Measurements from ENCODE around the gene ACYP2.

ACYP2 gene

DNA sequence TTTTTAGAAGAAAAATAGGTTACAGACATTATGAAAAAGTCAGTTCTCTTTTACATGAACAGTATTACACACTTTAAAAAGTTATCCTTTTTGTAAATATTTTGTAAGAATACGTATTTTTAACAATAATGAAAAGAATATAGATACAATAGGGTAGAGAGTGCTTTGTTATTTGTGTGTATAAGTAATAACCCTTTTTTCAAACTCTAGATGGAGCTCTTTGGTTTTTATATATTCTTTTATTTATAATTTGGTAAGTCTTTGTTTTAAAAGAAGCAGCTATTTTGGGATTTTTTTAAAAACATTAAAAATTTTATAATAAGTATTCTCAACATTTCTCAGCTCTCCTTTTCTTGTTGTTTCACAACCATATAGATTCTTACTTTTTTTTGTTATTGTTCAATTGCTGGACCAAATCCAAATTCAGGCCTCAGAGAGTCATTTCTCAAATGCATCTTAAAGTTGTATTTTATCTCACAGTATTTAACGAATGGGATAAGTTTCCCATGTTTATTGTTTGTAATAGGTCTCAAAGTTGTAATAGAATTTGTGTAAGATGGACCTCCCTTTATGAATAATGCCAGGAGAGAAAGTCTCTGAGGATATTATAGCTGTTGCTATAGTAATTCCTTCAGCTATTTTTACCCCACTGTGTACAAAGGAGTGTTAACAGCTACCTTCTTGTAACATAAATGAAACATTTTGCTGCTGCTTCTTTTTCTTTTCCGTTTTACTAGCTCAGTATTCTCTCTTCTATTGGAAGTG is 46.4 kb downstream of the ACYP2 start:
- no peak for DNase-seq

DNA sequence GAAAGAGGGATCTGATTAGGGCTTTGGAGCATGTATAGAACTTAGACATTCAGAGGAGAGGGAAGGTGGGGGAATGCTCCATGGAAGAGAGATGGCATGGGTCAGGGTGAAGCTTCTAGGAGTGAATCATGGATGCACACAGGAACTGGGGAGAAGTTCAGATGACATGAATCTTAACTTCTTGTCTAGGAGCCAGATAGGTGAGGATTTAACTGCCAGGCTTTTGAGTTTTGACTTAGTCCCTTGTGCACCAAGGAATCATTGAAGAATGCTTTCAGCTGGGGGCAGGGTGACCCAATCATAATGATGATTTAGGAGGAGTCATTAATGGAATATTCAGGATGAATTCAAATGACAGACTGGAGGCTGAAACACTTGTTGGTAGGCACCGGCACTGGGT is 48.7 kb downstream of the ACYP2 start:
- no peak for DNase-seq

DNA sequence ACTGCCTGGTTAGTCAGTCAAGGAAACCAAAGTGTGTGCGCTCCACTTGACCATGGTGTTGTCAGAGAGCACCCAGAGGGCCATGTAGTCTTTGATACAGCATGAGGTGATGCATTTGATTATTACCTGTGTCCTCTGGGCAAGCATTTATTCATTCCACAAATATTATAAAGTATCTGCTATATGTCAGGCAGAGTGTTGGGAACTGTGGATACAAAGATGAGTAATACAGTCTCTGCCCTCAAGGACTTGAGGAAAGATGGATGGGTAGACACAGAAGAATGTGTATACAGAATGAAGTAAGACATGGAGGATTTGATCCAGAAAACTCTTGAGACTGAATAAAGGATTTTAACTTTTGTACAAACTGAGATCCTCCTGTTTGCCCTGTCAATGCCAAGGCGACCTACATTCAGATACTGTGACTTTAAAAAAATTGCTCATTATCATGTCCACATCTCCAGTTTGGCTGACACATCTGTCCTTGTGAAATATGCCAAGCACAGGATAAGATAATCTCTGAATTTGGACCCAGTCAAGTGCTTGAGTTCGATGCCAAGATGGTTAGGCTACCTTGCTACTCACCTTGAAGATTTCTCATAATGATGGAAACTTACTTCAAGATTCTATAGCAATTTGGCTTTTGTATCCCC is 50.8 kb downstream of the ACYP2 start:
- DNase-seq: no peak

DNA sequence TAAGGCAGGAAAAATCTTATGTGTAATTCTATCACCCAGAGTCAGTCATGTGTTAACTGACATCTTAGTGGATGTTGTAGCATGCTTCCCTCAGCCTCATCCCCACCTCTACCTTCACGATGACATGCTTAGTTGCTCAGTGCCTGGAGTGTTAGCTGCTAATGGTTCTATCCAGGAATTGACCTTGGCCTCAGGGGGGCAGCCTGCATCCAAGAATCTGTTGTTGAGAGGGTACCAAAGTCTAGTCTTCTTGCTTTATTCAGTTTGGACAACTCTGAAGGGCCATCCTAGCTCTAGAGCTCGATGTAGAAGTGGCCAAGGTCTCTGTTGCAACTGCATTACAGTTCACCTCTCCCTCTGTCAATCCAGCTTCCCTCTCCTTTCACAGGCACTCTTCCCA is 61.2 kb downstream of the ACYP2 start:
- no peak for DNase-seq

DNA sequence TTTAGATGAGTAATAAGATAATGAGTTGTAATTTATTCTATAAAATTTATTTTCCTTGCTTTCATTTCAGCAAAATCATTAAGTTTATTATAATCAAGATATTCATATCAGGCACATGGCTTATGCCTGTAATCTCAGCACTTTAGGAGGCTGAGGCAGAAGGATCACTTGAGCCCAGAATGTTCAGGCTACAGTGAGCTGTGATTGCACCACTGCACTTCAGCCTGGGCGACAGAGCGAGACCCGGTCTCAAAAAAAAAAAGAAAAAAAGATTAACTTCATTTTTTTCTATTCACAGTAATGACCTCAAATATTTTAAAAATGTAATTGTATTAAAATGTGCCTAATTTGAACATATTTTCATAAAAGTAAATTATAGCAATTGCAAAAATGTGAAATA is 67.9 kb downstream of the ACYP2 start:
- DNase-seq: no peak

DNA sequence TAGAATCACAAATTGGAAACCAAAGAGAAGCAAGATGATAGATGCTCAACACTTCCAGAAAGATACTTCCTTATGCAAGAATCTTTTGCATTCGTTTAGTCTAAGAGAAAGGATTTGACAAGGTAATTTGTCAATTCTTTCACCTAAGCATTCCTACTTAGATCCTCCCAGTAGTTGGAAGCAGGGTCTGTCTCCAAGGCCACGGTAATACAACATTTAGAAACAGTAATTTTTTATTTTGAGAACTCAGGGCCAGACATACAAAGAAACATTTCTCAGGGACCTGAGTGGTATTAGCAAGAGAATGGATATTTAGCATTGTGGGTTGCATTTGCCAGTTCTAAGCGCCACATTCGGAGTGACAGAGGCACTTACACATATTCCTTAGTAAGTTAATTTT is 68.6 kb downstream of the ACYP2 start:
- no peak for DNase-seq

DNA sequence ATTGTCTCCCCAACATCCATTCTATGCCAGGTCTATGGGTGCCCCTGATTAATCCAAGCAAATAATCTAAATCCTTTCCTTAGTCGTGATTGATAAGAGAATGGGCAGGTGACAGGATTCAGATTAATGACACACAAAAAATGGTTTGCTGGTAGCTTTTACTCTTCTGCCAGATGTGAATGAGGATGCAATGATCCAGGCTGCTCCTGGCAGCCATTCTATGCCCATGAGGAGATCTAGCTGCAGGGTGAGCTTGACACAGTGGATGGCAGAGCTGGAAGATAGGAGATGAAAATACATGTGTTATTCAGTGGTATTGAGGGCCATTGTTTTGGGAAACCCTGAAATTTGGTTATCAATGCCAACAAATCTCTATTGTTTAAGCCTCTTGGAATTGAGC is 69.7 kb downstream of the ACYP2 start:
- no peak for DNase-seq

DNA sequence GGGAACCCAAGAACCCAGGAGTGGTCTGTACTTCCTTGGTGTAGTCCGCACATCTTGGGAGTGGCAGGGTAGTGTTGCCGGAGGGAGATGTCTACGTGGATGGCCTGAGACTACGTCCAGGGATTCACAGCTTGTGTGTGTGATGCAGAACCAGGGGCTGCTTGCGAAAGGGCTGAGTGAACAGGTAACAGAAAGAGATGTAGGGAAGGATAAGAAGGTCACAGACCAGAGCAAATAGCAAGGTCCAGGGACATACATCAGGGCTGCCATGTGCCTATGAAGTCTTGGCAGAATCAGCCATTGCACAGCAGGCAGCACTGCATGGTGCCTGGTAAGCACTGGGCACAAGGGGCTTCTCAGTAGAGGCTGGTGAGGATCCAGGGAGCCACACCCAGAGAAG is 71.9 kb downstream of the ACYP2 start:
- DNase-seq: no peak

DNA sequence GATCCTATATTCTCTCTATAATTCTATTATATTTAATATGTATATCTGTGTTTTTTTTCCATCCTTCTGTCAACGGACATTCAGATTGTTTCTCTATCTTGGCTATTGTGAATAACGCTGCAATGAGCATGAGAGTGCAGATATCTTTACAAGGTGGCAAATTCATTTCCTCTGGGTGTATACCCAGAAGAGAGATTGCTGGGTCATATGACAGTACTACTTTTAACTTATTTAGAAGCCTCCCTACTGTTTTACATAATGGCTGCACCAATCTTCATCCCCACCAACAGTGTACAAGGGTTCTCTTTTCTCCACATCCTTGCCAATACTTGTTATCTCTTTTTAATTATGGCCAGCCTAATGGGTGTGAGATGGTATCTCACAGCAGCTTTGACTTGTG is 74.1 kb downstream of the ACYP2 start:
- DNase-seq: no peak

DNA sequence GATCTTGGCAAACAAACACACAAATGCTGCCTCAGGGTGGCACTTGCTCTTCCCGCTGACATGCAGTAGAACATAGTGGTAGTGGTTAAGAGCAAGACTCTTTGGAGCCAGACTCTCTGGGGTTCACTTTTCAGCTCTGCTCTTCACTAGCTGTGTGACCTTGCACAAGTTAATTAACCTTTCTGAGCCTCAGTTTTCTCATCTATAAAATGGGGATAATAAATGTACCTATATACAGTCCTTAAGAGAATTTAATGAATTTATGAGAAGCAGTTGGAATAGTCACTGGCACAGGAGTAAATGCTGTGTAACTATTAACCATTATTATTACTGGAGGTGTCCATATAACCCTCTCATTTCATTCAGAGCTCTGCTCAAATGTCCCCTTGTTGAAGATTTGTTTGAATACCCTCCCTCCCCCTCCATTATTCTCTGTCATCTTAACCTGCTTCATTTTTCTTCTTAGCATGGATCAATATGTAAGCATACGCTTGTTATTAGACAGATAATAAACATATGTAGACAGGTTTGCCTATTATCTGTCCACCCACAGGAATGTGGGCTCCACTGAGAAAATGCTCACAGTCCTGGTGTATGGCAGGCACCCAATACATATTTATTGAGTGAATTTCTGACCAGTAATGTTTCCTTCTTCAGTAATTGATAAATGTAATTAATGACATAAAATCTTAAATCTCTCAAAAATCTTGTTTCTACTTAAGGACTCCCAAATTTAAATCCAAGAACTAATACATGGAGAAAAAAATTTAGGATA is 76.1 kb downstream of the ACYP2 start:
- DNase-seq: no peak

DNA sequence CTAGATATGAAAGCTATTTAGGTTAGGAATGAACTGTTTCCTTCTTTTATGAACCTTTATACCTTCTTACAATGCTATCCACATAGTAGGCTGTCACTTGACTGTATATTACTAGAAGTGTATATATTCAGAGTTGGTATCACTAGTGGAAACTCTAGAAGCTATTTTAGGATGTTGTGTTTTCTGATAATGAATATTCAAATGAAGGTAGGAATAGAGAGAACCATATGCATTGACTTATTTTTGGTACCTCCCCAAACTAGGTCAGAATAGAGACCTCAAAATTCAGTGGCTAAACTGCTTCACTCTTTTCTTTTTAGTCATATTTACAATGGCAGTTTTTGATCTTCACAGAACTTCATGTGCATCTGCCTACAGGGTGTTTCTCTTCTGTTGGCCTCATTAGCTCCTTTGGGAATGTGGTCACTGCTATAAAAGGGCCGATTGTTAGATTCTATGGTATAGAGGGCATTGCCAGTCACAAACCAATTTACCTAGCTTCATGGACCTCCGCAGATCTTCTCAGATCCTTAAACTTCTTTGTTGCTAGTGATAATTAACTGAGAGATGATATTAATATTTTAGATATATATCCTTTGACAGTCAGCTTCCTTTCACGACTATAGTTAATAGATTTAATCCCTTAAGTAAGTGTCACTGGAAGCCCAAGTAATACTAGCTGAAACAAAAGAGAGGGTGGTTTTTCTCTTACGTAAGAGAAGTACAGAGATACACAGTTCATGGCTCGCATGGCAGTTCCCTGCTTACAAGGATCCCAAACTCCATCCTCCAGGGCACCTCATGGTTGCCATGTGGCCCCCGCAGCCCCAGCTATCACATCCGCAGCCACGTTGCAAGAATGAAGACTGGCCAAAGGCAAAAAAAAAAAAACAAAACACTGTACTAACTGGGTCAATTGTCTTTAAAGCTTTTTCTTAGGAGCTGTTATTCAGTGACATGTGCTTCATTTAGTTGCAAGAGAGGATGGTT is 79.6 kb downstream of the ACYP2 start:
- DNase-seq: no peak

DNA sequence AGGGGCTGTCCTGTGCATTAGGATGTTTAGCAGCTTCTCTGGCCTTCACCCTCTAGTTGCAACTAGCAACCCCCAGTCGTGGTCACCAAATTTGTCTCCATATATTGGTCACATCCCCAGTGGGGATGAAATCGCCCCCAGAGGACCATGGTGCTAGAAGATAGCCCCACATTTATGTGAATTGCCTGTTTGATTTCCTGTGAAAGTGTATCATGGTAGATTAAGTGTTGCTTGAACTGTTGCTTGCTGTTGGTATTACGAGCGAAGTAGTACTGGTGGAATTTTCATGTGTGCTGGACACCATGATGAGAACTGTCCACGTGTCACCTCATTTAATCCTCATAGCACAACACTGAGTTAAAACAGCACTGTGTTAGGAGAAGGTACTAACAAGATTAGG is 81.2 kb downstream of the ACYP2 start:
- DNase-seq: no peak

DNA sequence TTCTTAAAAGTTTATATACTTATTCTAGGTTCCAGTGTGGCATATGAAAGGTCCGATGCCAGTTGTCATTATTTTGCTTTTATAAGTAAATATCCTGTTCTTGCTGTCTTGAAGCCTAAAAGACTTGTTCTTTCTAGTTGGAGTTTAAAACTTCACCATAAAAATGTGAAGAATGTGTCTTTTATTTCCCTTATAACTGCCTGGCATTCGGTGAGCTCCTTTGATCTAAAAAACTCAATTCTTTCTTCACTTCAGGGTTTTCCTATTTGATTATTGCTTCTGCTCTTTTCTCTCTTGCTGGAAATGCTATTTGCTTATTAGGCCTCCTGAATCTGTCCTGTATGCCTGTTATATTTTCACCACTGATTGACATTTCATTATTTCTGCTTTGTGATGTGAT is 89.1 kb downstream of the ACYP2 start:
- DNase-seq: no peak

DNA sequence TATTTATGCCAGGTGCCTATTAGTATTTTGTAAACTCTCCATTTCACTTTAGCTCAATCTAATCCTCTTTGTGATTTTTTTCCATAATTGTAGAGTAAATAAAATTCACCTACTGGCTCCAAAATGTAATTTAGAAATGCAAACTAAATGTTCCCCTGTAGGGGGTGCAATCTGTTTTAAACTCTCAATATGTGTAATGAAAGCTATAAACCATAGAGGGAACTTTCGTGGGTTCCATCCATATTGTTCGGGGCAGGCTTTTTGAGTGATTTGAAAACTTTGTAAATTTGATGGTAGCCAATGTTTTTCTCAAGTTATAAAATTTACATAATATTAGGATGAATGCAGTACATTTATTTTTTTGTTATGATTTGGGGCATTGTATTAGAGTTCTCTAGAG is 91.2 kb downstream of the ACYP2 start:
- no peak for DNase-seq

DNA sequence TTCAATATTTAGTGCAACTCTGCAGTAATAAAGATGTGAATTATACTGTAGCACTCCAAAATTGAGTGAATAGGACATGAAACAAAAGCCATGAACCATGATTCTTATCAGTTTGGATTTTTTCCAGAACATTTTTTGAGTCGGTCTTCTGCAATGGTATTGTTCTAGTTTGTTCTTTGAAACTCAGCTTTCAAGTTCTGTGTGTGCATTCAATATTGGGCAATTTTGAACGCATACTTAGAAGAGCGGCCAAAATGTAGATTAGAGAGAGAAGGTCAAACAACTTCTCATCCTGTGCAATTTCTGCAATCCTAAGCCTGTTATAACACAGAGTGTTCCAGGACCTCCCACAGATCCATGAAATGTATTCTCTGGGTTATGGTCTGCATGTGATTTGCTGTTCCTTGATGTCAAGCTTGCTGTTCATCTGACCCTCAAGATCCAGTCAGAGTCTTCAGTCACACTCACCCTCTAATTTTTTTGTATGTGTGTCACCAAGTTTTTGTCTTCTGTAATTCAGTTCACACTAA is 92.3 kb downstream of the ACYP2 start:
- no peak for DNase-seq

DNA sequence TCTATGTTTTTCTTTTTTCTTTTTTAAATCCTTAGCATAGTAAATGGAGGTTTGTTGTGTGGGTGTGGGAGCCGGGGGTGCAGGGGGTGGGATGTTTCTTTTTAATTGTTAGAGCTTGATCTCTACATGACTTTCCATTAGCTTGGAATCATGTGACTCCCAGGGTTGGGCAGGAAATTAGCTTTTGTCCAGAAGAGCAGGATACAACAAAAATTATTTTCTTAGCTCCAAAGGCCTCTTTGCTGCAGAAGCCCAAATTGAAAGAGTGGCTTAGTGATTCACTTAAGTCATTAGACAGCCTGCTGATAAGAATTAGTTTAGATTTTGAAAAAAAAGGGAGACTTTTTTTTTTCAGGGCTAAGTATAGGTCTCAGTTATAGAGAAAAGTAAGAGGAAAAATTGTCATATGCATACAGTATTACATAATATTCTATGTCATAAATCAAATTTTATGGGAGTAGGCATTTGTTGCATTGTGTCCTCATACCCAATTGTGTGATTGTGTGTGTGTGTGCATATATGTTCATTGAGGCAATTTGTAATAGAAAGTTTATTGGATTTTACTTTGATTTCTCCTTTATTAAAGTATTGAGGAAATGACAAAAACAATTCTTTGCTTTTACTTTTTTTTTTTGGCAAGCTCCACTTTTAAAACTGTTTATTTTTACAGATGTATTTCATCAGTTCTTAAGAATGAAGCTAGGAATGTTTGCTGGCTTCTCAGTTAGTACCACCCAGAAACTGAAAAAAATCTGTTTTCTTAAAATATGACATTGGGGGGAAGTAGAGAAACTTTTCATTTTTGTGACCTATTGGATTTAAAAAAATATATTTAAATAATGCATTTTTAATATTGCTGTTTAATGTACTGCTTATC is 93.2 kb downstream of the ACYP2 start:
- DNase-seq: no peak

DNA sequence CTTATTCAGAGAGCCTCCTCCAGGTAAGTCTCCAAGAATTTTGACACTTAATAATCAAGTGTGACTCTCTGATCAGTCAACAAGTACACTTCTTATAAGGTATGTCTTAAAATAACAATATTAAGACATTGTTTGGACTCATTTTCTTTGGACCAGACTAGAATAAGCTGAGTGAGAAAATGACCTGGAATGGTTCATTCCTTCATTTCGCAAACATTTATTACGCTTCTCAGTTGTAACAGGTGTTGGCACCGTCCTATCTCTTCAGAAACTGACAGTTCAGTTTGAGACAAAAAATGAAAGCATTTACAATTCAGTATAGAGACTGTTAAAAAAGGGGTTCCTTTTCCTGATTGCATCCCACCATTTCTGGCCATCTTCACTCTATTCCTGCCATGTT is 94.0 kb downstream of the ACYP2 start:
- no peak for DNase-seq

DNA sequence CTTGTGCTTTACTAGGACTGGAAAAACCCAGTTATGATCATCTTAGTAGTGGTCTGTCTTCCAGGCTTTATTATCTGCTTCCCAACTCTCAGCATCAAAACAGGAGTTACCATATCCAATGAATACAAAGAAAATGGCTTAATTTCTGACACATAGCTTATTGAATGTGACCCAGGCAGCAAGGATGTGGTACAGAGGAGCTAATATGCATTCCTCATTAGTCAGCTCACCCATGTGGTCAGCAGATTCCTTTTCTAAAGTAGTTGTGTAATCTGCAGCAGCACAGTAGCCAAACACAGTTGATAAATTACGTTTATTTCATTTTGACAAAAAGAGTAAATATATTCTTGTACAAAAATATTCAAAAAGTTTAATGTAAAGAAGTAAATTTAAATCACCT is 97.0 kb downstream of the ACYP2 start:
- no peak for DNase-seq

DNA sequence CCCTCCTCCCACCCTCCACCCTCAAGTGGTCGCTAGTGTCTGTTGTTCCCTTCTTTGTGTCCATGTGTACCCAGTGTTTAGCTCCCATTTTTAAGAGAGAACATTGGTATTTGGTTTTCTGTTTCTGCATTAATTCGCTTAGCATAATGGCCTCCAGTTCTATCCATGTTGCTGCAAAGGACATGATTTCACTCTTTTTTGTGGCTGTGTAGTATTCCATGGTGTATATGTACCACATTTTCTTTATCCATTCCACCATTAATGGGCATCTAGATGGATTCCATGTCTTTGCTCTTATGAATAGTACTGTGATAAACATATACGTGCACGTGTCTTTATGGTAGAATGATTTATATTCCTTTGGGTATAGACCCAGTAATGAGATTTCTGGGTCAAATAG is 97.7 kb downstream of the ACYP2 start:
- DNase-seq: no peak

DNA sequence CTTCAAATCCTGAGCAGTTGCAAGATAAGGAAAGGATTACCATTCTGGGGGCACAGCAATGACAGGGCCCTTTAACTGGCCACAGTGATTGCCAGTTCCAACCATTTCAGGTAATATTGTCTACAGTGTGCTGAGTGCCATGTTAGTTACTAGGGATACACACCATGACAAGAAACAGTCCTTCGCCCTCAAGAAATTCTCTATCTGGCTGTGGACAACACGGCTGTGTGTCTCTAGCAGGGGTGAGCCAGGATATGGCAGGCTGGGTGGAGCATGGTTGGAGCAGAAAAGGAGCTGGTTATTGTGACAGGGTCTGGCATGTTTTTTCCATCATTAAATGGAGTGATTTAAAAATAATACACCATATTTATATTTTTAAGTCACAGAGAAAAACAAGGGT is 109.6 kb downstream of the ACYP2 start:
- DNase-seq: no peak

DNA sequence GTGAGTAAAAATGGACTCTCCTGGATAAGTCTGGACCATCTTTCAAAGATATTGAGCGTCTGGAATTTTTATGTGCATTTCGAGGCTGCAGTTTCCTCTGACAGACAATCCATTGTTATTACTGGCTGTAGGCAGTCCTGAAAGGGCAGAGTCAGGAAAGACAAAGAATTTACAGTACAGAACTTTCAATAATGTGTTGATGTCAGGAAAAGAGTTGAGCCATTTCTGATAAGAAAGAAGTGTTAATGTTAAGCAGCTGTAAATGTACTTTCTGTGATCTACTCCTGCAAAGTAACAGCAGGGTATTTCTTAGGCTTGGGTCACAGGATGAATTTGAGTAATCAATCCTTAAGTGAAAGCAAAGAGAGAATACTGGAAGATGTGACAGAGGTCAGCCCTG is 110.8 kb downstream of the ACYP2 start:
- no peak for DNase-seq

DNA sequence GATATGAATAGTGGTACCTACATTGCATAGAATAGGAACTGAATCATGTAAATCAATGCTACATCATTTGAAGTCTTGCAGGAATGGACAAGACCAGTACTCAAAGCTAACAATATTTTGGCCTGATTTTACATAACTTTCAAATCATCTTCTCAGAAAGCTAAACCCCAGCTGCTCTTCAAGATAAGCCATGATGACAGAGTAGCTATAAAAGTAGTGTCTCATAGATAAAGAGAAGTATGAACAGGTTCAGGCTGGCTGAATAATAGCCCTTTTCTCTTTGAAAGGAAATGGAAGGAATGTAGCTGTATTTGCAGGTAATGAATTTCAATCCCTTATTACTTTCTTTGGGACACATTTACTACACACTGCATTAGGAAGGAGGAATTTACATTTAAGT is 112.4 kb downstream of the ACYP2 start:
- no peak for DNase-seq
